Liver (tissue), 3 donors: ENCODE measurements around the gene CD160.
"Not testable (repeated sequence)": the region's sequence is repeated elsewhere in the genome, so short reads cannot be mapped to it uniquely, and the experiment has no call there.

Experiments used
- ATF3 ChIP-seq: IDR thresholded peaks from 2 replicates; pipeline ENCODE4 v1.6.1; 2016; ENCODE audit warnings: antibody characterized with exemption
- CTCF ChIP-seq: fragments of 150-350 bp; IDR thresholded peaks from 2 replicates; pipeline ENCODE4 v1.5.1; 2017; ENCODE audit warnings: improper control_type of control experiment, low read depth, low read length; ENCODE audit not compliant: missing input control
- FOXA1 ChIP-seq: IDR thresholded peaks from 2 replicates; pipeline ENCODE4 v1.6.1; 2016; ENCODE audit warnings: antibody characterized with exemption
- GABPA ChIP-seq, 2 donors: IDR thresholded peaks in 1 of 2; conservative IDR thresholded peaks in 1 of 2; 2 replicates each; pipeline ENCODE4 v1.6.1; 2016; ENCODE audit warnings: antibody characterized with exemption in 2 of 2, mild to moderate bottlenecking in 1 of 2, moderate library complexity in 1 of 2
- HNF4A ChIP-seq, 2 donors: conservative IDR thresholded peaks; 2 replicates each; pipeline ENCODE4 v1.6.1; 2016; ENCODE audit warnings: antibody characterized with exemption in 2 of 2, mild to moderate bottlenecking in 2 of 2
- JUND ChIP-seq, 2 donors: IDR thresholded peaks; 2 replicates each; pipeline ENCODE4 v1.6.1; 2016; ENCODE audit warnings: antibody characterized with exemption in 2 of 2
- NR2F2 ChIP-seq: IDR thresholded peaks from 2 replicates; pipeline ENCODE4 v1.6.1; 2016; ENCODE audit warnings: antibody characterized with exemption
- RAD21 ChIP-seq, 2 donors: IDR thresholded peaks; 2 replicates each; pipeline ENCODE4 v1.6.1; 2016; ENCODE audit warnings: antibody characterized with exemption in 2 of 2, mild to moderate bottlenecking in 2 of 2
- SP1 ChIP-seq: IDR thresholded peaks from 2 replicates; pipeline ENCODE4 v1.6.1; 2018; ENCODE audit warnings: antibody characterized with exemption, mild to moderate bottlenecking
- TAF1 ChIP-seq: conservative IDR thresholded peaks from 2 replicates; pipeline ENCODE4 v1.6.1; 2016; ENCODE audit warnings: antibody characterized with exemption, mild to moderate bottlenecking
- TF ChIP-seq, protein P1 (sequence below): IDR thresholded peaks from 2 replicates; pipeline ENCODE4 v1.6.1; 2016; ENCODE audit warnings: antibody characterized with exemption, mild to moderate bottlenecking
- TF ChIP-seq, protein P2 (sequence below): IDR thresholded peaks from 2 replicates; pipeline ENCODE4 v1.6.1; 2016; ENCODE audit warnings: antibody characterized with exemption
- donor health status: healthy.
- donor health status: healthy.

DNA sequence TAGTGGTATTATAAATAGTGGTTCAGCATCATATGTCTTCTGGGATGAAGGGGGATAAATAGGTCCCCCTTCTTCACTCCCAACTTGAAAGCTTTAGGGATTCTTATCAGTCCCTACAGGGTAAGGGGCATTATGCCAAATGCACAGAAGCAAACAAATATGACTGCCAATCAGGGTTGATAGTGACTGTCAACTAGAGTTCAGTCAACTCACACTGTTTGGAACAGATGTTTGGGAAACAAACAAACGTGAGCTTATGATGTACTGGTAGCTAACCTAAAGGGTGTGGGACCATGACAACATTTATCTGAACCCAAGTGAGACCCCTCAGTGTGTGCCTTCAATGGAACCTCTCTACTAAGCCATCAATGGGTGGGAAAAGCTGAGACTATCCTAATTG is 46.1 kb upstream of the CD160 start:
- TF ChIP-seq CTCF; ATF3; SP1; JUND (IDR thresholded peaks at IDR 0.05); RAD21 (IDR thresholded peaks at IDR 0.05); FOXA1; HNF4A (conservative IDR thresholded peaks at IDR 0.05); TAF1; NR2F2; GABPA (IDR thresholded peaks at IDR 0.05 in 1 of 2, conservative IDR thresholded peaks at IDR 0.05 in 1 of 2): not testable (repeated sequence)
- TF ChIP-seq, protein P1, sequence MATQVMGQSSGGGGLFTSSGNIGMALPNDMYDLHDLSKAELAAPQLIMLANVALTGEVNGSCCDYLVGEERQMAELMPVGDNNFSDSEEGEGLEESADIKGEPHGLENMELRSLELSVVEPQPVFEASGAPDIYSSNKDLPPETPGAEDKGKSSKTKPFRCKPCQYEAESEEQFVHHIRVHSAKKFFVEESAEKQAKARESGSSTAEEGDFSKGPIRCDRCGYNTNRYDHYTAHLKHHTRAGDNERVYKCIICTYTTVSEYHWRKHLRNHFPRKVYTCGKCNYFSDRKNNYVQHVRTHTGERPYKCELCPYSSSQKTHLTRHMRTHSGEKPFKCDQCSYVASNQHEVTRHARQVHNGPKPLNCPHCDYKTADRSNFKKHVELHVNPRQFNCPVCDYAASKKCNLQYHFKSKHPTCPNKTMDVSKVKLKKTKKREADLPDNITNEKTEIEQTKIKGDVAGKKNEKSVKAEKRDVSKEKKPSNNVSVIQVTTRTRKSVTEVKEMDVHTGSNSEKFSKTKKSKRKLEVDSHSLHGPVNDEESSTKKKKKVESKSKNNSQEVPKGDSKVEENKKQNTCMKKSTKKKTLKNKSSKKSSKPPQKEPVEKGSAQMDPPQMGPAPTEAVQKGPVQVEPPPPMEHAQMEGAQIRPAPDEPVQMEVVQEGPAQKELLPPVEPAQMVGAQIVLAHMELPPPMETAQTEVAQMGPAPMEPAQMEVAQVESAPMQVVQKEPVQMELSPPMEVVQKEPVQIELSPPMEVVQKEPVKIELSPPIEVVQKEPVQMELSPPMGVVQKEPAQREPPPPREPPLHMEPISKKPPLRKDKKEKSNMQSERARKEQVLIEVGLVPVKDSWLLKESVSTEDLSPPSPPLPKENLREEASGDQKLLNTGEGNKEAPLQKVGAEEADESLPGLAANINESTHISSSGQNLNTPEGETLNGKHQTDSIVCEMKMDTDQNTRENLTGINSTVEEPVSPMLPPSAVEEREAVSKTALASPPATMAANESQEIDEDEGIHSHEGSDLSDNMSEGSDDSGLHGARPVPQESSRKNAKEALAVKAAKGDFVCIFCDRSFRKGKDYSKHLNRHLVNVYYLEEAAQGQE: not testable (repeated sequence)
- TF ChIP-seq, protein P2, sequence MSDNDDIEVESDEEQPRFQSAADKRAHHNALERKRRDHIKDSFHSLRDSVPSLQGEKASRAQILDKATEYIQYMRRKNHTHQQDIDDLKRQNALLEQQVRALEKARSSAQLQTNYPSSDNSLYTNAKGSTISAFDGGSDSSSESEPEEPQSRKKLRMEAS: not testable (repeated sequence)
